H1 (cell line): Measurements from ENCODE around the gene CIRBP. TPM values are rescaled to one million over a fixed set of nuclear protein-coding genes. Genes with fewer than 3 reads are reported as not detected.
A peak's percentile ranks its signal among the peaks of the same experiment; 100 is the strongest.

ENCODE experiments used
- CTBP2 ChIP-seq: IDR thresholded peaks from 2 replicates; pipeline ENCODE4 v1.7.0; 2011; ENCODE audit warnings: borderline replicate concordance, mild to moderate bottlenecking, moderate library complexity, mixed read lengths, low read length; ENCODE audit not compliant: insufficient read depth, insufficient read length
- FOSL1 ChIP-seq: IDR thresholded peaks from 2 replicates; pipeline ENCODE4 v1.6.1; 2011; ENCODE audit warnings: mild to moderate bottlenecking, low read depth, low read length, moderate library complexity; ENCODE audit not compliant: insufficient read depth
- JUN ChIP-seq: IDR thresholded peaks from 2 replicates; pipeline ENCODE4 v1.6.1; 2011; ENCODE audit warnings: low read depth, mild to moderate bottlenecking, improper control_type of control experiment, low read length
- NRF1 ChIP-seq: IDR thresholded peaks from 2 replicates; pipeline ENCODE4 v1.6.1; 2011; ENCODE audit warnings: mild to moderate bottlenecking, low read depth, low read length, improper control_type of control experiment
- SIN3A ChIP-seq, 2 experiments: IDR thresholded peaks in 1 of 2; conservative IDR thresholded peaks in 1 of 2; 2 replicates each; pipeline ENCODE4 v1.6.1; 2011 to 2012; ENCODE audit warnings: low read length in 2 of 2, improper control_type of control experiment in 1 of 2, low read depth in 1 of 2, mild to moderate bottlenecking in 1 of 2
- polyA plus RNA-seq, 7 experiments: library from polyadenylated mRNA; depleted of rRNA in 3 of 7; stranded (reverse) in 5 of 7; unstranded in 2 of 7; fragments of >200 nt in 5 of 7; fragments of 200-250 nt in 2 of 7; gene quantifications; 1 replicate in 5 of 7; 2 replicates in 1 of 7; 4 replicates in 1 of 7; pipeline versions ENCODE4 v1.2.1 to v1.2.3, GENCODE V29; 2011 to 2013; ENCODE audit warnings: missing spikeins in 2 of 7, mixed read lengths in 2 of 7
- total RNA-seq: library from RNA; stranded (reverse); fragmentation: NEBNext Ultra II Directional; extraction: Animal tissue kit (Norgen Biotek cat#: 25700); gene quantifications from 2 replicates; pipeline ENCODE4 v1.2.1, GENCODE V29; 2021

The CIRBP gene
- total and polyA plus RNA-seq, 2 of the 8 experiments (the other 6 are each of a cell fraction or from before 2014, with no cell fraction given), result 175 to 199 TPM

- TF ChIP-seq JUN (0 out of 2 replicates have a peak, but pooled peaks have one; percentile 26), CTBP2 (peak; percentile 69), FOSL1 (peak; percentile 67; the same call in 1 of the 2 replicates), SIN3A (conservative IDR thresholded peaks at IDR 0.05 in 1 of 2, IDR thresholded peaks at IDR 0.05 in 1 of 2; ENCODE audit: low read depth in 1 of 2, low read length in 2 of 2) (peak in 1 of 2 experiments; percentile 70; a peak in 2 of 4 replicates), NRF1 (peak; percentile 76)
Measured at GRCh38 chr19:1239796-1240737, 29.1 kb upstream of the CIRBP start (continued).
